8988T (cell line): ENCODE results near the gene PTPN2.
"Not testable (repeated sequence)": the region's sequence is repeated elsewhere in the genome, so short reads cannot be mapped to it uniquely, and the experiment has no call there.

Experiments used
- DNase-seq: peaks from one replicate; pipeline ENCODE4 v3.0.0; 2011

Gene PTPN2

GRCh38 chr18:12821408-12821807 is 62.6 kb downstream of the PTPN2 start:
- no peak for DNase-seq

GRCh38 chr18:12820506-12820905 is 63.5 kb downstream of the PTPN2 start:
- DNase-seq: no peak

GRCh38 chr18:12819841-12820240 is 64.2 kb downstream of the PTPN2 start:
- no peak for DNase-seq

- no peak for DNase-seq
These were observed 64.7 kb downstream of the PTPN2 start for GRCh38 chr18:12819322-12819721.

GRCh38 chr18:12818243-12818642 is 65.8 kb downstream of the PTPN2 start:
- no peak for DNase-seq

GRCh38 chr18:12816451-12816850 is 67.6 kb downstream of the PTPN2 start:
- DNase-seq: no peak

GRCh38 chr18:12811191-12811950 is 72.7 kb downstream of the PTPN2 start:
- DNase-seq: no peak

GRCh38 chr18:12803069-12803936 is 80.7 kb downstream of the PTPN2 start:
- no peak for DNase-seq

GRCh38 chr18:12802538-12802937 is 81.5 kb downstream of the PTPN2 start:
- DNase-seq: no peak

- DNase-seq: no peak
These were observed 87.6 kb downstream of the PTPN2 start for GRCh38 chr18:12796448-12796847.

GRCh38 chr18:12791610-12792009 is 92.4 kb downstream of the PTPN2 start:
- DNase-seq: no peak

GRCh38 chr18:12786669-12787068 is 97.4 kb downstream of the PTPN2 start:
- no peak for DNase-seq

- DNase-seq: no peak
These were observed 100.5 kb downstream of the PTPN2 start for GRCh38 chr18:12783524-12783923.

GRCh38 chr18:12782521-12782920 is 101.5 kb downstream of the PTPN2 start:
- DNase-seq: no peak

- DNase-seq: no peak
These were observed 104.6 kb downstream of the PTPN2 start for GRCh38 chr18:12779456-12779855.

GRCh38 chr18:12779043-12779442 is 105.0 kb downstream of the PTPN2 start:
- DNase-seq: no peak

- DNase-seq: no peak
These were observed 106.5 kb downstream of the PTPN2 start for GRCh38 chr18:12777500-12777944.

GRCh38 chr18:12776821-12777471 is 107.1 kb downstream of the PTPN2 start:
- DNase-seq: no peak

GRCh38 chr18:12776415-12776814 is 107.6 kb downstream of the PTPN2 start:
- not testable (repeated sequence) for DNase-seq

GRCh38 chr18:12774982-12775381 is 109.1 kb downstream of the PTPN2 start:
- no peak for DNase-seq

GRCh38 chr18:12773369-12773768 is 110.7 kb downstream of the PTPN2 start:
- DNase-seq: no peak

GRCh38 chr18:12772111-12772510 is 111.9 kb downstream of the PTPN2 start:
- DNase-seq: no peak

- no peak for DNase-seq
These were observed 113.4 kb downstream of the PTPN2 start for GRCh38 chr18:12770469-12771219.
